CD4-positive, alpha-beta T cell treated with Interferon alpha-2 for 1 hour (primary cell): ENCODE results near the gene DEDD2.

ENCODE experiments used
- DNase-seq, 2 donors: peaks; one replicate each; pipeline ENCODE4 v3.0.0-alpha.2; 2020 to 2022

The DEDD2 gene

DNA sequence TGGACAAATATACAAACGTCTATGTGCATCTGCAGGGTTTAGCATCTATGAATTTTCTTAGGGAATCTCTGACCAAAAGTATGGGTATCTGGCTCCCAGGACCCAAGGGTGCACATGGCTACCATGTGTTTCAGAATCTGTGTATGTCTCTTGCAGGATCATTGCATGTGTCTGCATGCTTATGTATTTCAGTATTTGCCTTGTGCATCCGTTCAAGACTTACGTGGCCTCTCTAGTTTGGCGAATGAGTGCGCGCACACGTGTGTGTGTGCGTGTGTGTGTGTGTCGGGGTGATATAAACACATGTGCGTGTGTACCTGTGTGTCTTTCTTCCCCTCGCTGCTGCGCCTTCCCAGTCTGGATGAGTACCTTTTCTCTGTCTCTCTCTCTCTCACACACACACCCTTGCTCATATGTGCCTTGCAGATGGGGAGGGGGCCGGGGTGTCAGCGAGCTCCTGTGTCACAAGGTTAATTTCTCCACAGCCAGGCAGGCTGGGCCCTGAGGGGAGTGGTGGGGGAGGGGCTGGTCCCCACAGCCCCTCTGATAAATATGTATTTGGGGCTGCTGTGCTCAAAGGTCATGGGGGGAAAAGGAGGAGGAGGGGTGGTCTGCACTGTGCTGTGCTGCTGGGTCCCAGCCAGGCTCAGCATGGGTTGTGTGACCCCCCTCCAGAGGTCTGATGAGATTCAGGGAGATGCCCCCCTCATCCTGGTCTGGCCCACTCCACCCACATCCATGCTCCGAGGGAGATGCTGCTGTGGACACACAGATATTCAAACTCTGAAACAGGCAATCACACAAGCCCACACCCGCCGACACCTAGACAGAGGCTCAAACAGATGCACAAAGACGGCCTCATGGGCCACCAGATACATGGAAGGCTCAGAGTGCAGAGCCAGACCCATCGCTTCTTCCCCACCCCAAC lies 47.7 kb downstream of the DEDD2 start:
- DNase-seq = no peak

DNA sequence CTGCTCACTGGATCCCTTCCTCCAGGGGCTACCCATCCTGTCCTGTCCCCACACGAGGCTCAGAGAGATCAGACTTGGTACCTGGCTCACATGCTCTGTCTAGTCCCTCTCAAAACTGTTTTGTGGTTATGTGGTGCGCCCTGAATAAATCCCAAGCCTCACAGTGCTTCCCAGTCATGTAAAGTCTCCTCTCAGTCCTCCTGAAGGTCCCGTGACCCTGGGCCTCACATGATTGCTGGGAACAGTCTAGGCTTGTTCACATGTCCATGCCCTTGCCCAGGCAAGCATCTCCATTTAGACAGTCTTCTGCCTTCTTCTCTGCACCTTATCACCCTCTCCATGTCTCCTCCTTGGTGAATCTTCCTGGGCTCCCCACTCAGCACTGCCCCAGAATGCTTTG lies 49.3 kb downstream of the DEDD2 start:
- no peak for DNase-seq

DNA sequence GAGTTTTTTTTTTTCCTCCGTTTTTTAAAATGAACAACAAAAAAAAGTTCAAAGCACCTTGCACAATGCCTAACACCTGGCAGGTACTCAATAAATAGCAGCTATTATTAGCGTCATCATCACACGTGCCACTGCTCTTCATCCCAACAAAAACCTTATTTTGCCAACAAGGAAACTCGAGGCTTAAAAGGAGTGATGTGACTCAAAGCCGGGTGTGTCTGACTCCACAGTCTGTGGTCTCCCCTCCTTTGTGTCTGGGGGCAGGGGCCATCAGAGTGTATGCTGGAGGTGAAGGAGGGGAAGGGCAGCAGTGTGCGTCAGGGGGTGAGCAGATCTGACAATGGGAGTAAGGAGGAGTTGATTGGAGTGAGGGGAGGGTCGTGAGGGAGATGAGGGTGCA lies 51.2 kb downstream of the DEDD2 start:
- no peak for DNase-seq

DNA sequence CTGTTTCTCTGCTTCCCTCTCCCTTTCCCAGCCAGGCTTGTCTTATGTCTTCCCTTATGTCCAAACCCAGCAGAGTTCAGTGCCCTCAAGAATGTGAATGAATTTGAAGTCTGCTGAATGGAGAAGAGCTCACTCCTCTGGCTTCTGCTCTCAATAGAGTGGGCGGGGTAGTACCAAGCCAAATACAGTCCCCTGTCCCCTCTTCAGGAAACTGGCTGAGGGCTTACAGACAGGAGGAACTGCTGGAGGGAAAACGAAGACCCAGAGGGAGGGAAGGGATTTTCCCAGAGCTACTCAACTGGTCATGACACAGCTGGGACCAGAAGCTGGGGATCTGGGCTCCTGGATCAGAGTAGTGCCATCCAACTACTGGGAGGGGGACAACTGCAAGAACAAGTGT lies 52.3 kb downstream of the DEDD2 start:
- no peak for DNase-seq

DNA sequence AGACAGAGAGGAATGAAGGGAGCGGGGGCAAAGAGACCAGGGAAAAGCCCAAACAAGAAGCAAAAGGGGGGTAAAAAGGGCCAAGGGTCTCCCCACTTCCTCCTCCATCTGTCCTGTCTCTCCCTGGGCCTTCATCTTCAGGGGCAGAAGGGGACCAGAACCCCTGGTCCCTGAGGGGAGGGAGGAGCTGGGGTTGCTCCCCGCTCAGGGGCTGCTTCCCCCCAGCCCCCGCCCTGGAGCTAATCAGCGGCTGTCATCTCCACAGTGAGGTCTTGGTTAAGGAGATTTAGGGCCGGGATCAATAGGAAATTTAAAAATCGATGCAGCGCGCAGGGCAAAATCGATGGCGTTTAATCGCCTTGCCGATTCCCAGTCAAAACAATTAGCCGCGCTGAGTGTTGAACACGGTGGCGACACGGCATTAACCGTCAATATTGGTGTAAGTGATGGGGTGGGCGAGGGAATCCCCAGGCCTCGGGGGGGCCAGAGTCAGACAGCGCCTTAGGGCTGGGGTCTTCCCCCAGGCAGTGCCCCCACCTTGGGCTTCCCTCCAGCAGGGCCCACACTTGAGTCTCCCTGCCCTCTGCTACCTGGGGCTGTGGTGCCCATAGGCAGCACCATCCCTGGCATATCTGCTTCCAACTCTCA lies 55.7 kb downstream of the DEDD2 start:
- DNase-seq = no peak

DNA sequence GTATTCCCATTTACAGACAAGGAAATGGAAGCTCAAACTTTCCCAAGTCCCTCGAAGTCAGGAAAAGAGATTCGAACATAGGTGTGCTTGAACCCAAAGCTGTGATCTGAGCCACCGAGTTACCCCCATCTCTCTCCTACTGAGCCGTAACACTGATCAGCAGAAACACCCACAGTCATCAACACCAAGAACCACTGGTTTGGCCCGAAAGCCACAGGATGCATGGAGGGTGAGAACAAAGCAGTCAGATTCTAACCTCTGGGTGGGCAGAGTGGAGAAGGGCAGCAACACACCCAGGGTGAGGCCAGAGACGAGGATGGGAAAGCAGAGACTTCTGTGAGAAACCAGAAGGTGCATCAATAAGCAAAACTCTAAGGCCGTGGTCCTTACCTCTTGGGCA lies 57.5 kb downstream of the DEDD2 start:
- DNase-seq = no peak

DNA sequence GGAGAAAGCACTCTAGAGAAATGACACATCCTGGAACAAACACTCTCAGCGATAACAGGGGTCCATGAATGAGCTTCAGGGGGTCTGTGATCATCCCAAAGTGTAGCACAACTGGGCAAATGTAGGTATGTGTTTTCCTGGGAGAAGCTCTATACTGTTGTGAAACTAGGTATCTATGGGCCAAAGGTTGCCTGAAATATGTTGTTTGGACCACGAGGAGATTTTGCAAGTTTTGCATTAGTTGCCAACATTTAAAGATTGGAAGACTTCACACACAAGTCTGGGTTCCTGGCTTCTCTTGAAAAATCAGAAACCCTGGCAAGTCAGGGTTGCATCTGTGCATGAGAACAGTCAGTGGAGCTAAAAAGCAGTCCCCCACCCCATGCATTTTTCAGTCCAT lies 58.6 kb downstream of the DEDD2 start:
- no peak for DNase-seq

DNA sequence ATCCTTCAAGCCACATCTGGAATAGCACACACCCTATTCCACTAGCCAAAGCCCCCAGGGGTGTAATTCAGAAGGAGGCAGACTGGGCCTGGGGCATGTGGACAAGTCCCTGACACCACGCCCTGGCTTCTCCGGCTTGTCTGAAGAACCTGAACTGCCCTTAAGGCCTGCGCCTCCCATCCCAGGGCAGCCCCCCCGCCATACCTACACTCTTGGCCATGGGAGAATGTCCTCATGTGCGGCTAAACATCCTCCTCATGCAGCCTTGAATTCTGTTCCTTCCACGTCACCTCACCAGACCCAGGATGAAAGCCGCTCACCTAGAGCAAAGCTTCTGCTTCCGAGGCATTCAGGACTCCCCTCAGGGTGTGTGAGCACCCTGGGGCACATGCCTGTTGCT lies 60.9 kb downstream of the DEDD2 start:
- no peak for DNase-seq

DNA sequence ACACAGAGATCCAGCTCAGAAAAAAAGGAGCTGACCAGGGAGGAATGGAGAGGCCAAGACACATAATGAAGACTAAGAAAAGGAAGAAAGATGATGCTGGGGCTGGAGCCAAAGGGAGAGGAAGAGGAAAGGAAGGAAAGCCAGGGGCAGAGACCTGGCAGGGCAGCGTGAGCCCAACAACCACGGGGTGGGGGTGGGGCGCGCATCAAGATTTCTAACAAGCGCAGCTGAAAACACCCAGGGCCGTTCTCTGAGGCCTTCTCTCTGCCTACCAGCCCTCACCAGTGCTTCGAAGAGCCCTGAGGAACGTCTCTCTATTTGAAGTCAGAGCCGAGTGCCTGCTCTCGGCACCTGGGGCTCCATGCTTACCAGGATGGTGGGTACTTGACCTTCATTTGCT lies 61.7 kb downstream of the DEDD2 start:
- no peak for DNase-seq

DNA sequence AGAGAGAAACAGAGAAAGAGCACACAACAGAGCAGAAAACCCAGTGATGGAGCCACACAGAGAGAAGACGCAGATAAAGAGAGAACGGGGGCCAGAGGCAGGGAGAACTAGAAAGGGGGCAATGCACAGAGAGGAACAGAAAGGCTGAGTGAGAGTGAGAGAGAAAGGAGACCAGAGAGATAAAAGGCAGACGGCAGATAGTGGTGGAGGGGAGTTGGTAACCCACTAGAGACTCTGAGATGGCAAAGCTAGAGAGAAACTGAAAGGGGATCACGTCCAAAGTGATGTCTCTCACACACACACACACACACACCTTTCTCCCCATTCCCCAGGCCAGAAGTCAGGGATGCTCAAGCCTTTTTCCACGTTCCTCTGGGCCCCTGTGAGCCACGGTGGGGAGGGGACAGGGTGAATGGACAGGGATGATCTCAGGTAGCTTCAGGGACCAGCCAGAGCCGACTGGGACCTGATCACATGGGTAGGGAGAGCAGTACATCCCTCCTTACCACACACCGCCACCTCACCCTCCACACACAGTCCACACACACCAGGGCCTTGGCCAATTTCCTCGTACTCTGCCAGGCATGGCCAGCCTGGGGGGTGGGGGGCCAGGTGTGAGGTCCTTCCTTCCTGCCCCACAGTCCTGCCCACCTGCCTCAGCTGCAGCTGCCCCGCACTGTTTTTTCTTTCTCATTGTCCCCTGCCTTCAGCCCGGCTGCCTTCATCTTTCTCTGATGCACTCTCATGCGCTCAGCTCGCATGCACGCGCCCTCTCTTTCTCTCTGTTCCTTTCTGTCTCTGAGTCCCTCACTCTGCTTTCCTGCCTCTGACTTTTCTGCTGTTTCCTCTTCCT lies 62.8 kb downstream of the DEDD2 start:
- DNase-seq = no peak

DNA sequence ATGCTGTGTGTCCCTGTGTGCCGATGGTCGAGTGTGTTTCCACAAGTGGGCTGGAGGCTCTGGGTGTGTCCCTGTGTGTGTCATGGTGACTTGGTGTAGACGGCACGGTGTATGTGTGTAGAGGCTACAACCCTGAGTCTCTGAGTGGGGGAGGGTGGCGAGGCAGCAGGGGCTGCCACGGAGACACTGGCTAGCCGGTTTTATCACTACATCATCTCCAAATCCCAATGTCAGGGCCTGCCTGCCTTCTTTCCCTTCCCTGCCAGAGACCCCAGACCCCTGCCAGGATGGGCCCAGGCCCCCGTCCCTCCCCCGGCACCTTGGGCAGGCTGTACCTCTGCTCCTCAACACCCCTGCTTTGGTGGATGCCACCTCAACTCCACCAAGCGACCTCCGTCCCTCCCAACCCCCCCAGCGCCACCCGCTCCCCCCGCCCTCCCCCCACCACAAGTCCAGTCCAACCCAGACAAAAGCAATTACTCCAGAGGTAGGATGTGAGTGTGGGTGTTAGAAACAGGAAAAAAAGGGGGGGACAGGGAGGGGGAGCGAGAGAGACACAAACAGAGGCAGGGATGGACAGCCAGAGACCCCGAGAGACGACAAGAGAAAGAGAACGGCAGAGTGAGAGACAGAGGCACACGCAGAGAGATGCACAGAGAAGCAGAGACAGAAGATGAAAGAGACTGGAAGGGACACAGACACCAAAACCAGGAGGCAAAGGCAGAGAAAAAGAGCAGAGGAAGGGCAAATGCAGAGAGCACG lies 63.6 kb downstream of the DEDD2 start:
- no peak for DNase-seq

DNA sequence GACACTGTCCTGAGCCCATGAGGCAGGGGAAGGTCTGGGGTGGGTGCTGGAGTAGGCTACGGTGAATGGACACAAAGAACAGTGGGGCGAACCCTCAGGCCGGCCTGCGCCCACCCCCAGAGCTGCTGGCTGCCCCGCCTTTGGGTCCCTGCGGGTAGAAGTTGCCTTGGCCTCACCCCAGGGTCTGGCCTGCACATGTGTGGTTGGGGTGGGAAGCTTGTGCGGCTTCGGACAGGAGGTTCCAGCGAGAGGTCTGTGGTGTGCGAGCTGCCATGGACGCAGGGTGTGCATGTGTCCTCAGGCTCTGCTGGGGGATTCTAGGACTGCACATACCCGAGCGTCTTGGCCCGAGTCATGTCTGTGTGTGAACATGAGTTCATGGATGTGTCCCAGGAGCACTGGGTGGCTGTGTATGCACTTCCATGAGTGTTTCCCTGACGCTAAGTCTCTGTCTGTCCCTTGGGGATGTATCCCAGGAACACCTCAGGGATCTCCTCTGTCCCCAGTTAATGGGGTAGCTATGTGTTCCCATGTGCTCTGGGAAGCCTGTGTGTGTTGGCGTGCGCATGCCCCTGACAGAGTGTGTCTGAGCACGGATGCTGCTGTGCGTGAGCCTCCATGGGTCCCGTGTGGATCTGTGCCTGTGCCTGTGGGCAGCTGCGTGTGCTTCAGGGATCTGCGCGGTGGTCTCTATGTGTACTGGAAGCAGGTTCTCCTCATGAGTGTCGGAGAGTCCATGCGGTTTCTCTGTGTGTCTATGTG lies 64.4 kb downstream of the DEDD2 start:
- no peak for DNase-seq

DNA sequence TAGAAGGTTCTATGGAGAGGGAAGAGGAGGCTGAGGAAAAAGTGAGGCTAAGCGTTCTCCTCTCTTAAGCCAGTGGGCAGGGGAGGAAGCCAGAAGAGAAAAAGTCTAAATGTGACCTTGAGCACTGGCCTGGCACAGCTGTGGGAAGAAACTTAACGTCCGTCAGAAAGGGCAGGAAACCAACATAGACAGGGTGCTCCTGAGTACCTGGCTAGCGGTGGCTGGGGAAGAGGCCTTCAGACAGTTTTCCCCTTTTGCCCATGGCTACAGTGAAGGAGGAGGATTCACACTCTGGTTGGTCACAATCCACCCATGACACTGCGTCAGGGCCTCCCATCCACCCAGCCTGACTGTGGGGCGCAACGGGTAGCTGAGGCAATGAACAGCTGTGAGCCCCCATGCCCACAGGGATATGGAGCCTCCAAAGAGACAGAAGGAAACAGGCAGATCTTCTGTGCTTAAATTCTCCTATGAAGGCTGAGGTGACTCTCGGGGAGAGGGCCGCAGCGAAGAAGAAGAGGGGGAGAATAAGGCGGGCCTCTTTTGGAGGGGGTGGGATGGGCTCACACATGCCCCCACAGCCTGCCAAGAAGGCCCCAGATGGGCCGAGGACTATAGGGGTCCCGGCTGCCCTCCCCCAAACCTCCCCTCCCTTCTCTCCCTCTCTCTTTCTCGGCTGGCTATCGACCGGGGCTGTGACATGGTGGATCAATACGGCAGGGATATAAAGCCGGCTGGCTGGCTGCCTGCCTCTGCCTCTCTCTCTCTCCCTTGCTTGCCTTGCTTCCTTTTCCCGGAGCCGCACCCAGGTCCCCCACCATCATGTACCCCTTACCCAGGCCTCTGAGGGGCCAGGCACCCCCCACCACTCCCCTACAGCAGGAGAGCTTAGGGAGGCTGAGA lies 65.4 kb downstream of the DEDD2 start:
- no peak for DNase-seq

DNA sequence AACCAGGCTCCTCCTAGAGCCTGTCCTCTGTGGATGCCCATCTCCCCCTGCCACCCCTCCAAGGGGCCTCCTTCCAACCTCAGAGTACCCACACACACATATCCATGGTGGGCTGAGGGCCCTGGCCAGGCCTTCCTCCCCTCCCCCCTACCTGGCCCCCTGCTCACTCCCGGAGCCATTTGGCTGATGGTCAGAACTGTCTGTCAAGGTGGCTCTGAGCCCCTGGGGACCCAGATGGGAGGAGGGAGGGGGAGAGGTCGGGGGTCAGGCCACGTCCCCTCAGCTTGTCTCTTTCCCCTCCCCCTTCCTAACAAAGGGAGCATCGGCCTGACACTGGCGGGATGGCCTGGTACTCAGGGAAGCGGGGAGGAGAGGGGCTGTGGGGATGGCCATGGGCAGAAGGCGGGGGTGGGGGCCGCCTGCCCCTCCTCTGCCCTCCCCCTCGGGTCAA lies 66.5 kb downstream of the DEDD2 start:
- no peak for DNase-seq

DNA sequence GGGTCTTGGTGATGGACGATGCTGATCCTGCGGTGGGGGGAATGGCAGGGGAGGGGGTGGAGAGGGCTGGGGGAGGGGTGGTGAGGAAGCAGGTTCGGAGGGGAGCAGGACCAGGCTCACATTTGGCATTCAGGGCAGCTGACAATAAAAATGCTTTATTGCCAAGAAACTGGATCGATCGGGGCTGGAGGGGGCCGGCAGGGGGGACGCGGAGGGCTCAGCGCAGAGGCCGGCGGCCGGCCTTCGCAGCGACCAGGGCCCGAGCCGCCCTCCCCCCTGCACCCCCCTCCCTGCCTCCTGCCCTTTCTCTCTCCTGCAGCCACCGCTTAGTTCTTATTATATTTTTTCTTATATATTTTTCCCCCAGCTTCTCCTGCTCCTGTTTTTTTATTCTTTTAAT lies 67.1 kb downstream of the DEDD2 start:
- DNase-seq = no peak

DNA sequence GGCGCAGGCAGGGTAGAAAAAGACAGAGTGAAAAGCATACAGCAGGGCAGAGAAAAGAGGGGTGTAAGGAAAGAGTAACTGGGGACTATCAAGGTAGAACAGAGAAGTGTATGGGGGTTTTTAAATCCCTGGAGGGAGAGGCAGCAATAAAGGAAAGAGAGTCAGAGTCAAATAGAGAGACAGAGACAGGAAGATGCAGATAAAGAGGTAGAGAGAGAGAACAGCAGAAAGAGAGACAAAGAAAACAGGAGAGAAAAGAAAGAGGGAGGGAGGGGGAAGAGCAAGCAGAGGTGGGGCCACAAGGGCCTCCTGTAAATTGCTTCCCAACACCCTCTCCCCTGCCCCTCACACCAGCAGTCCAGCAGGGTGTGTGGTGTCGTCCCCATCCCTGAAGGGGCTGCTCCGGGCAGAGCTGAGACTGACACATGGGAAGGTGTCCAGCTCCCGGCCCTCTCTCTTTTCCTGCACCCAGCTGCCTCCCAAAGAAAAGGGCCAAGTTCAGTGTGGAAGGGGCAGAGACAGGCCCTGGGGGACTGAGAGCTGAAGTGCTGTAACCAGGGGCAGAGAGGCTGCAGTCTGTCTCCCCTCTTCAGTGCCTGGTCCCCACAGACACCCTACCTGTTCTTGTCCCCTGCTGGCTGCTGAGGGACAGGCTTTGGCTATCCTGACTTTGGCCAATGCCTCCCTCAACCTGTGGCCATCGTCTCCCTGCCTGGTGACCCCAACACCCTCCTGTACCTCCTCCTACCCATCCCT lies 67.9 kb downstream of the DEDD2 start:
- DNase-seq = no peak
